Fibroblast of pulmonary artery (primary cell): ENCODE measurements around the gene MCTP2.

ENCODE experiments used
- DNase-seq: peaks from one replicate; pipeline ENCODE4 v3.0.0-alpha.2; 2010; ENCODE audit warnings: low read depth
- H3K4me3 ChIP-seq: replicated peaks from 2 replicates; pipeline ENCODE4 v1.5.1; 2011; ENCODE audit warnings: low read depth, mild to moderate bottlenecking, control low read depth, low read length, moderate library complexity
- TF ChIP-seq, protein P1 (sequence below): IDR thresholded peaks from 2 replicates; pipeline ENCODE4 v1.5.1; 2011; ENCODE audit warnings: mild to moderate bottlenecking, control low read depth, low read length, inconsistent platforms; ENCODE audit errors: missing control alignments

MCTP2 gene

DNA sequence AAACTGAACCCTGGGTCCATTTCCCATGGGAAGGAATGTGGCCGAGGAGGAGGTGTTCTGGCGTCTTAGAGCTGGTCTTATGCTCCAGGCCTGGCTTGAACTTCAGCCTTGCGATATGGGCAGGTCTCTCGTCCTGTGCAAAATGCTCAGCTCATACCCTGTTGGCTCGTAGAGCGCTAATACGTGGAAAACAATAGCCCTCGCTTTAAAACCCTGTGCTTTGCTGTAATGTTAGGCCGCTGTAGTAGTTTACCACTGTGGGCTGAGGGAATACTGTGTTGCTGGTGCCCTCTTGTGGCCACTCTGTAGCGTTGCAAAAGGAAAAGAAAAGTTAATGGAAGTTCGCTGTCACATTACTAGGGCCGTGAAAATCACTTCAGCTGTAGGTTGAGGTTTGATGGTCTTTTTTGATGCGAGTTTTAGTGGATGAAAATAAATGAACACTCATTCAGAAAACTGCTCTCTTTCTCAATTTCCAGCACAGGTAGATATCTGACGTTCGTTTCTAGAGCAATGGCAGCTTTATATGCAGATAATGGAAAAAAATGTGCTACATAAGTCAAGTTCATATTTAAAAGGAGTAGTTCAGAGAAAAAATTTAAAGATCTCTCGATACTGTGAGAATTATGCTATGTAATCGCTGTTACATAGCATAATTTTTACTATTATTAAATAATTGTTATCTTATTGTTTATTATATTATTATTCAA lies 92.9 kb downstream of the MCTP2 start:
- TF ChIP-seq, protein P1, sequence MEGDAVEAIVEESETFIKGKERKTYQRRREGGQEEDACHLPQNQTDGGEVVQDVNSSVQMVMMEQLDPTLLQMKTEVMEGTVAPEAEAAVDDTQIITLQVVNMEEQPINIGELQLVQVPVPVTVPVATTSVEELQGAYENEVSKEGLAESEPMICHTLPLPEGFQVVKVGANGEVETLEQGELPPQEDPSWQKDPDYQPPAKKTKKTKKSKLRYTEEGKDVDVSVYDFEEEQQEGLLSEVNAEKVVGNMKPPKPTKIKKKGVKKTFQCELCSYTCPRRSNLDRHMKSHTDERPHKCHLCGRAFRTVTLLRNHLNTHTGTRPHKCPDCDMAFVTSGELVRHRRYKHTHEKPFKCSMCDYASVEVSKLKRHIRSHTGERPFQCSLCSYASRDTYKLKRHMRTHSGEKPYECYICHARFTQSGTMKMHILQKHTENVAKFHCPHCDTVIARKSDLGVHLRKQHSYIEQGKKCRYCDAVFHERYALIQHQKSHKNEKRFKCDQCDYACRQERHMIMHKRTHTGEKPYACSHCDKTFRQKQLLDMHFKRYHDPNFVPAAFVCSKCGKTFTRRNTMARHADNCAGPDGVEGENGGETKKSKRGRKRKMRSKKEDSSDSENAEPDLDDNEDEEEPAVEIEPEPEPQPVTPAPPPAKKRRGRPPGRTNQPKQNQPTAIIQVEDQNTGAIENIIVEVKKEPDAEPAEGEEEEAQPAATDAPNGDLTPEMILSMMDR: peak; percentile 96
- no peak overlapping the region for H3K4me3 ChIP-seq
- peak; percentile 71 for DNase-seq

DNA sequence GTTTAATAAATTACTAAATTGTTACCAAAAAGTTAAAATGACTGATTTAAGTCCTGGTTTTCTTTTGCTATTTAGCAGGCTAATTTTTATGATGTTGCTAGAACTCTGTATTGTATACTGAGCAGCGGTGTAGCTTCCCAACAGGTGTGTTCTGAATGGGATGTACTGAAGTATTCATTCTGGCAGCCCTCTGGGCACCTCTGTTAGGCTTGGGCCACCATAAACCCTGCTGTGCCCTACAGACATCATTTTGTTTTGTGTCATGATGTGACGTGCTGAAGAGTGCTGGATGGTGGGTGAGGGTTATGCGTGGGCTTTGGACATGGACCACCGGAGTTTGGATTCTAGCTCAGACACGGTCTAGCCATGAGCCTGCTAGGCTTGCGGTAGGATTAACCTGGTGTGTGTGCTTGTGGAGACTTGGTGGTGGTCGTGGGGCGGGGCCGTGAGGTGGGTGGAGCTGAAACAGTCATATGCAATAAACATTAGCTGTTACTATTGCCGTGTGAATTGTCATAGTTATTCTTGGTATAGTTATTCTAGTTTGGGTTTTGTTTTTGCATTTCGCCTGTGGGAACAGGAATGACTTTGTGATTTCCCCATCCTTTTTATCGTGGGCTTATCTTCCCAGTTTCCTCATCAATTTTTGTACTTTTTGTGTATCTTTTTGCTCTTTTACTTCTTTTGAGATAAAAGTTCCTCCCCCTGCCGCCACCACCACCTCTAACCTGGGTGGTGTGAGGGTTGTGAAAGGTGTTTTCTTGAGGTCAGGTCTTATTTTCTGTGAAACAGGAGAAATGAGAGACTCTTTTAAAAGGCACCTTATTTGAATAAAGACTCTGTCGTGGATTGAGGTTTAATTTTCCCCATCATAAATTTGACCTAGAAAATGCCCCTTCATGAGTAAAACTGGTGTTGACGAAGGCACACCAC lies 93.7 kb downstream of the MCTP2 start:
- TF ChIP-seq, protein P1: no peak

GRCh38 chr15:94327356-94327936 lies 96.1 kb downstream of the MCTP2 start:
- TF ChIP-seq, protein P1: peak; percentile 75
- peak; percentile 43 for DNase-seq

More for the DNA sequence above, 93.7 kb downstream of the MCTP2 start:
- DNase-seq: no peak
- H3K4me3 ChIP-seq: no peak overlapping the region

GRCh38 chr15:94331731-94332130 lies 100.4 kb downstream of the MCTP2 start:
- TF ChIP-seq, protein P1: no peak
- no peak overlapping the region for H3K4me3 ChIP-seq
- DNase-seq: no peak

More at GRCh38 chr15:94327356-94327936, 96.1 kb downstream of the MCTP2 start:
- no peak overlapping the region for H3K4me3 ChIP-seq

DNA sequence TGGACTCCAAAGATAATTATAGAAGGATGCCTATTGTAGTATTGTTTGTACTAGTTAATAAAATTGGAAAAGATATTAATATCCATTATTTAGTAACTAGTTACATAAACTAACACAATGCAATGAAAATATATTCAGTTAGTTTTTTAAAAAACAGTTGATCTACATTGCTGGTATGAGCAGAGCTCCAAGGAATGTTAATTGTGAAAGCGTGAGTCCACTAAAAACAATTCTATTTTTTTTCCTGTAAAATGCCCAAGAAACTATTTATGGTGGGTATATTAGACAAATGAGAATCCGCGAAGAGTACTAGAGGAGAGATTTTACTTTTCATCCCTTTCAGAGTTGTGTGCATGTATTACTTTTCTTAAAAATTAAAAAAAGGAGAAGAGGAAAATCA lies 104.3 kb downstream of the MCTP2 start:
- TF ChIP-seq, protein P1: no peak
- H3K4me3 ChIP-seq: no peak overlapping the region
- no peak for DNase-seq

DNA sequence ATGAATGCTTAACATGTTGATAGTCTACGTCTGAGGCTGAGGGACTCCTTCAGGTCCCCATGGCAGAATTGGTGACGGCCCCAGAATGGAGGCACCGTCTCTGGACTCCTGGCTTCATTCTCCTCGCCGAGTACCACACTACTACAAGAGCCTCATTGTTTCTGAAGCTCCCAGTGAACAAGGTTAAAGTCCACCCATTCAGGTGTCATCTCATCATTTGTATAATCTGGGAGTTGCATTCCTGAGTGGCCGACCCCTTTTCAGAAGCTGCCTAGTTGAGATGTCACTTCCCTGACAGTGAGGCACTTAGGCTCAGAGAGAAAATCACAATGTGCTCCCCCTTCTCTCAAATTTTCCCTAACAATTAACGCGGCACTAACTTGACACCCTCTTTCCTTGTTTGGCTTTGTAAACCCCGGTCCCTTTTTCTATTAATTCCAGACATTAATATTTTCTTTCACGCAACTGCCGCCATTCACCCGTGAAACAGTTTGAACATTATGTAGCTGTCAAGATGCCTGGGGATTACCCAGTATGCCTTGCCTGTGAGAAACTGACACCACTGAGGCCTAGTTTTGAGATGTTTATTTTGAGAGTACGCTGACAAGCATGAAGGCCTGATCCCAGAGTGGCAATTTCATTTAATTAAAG lies 105.6 kb downstream of the MCTP2 start:
- no peak for DNase-seq
- TF ChIP-seq, protein P1: no peak
- no peak overlapping the region for H3K4me3 ChIP-seq
